HG02840 (cell line): ENCODE measurements around the gene CPA4.

Experiments used
- ATAC-seq: cut with Tn5 transposase; IDR thresholded peaks from one replicate; pipeline ENCODE4 v1.9.1; 2021; ENCODE audit warnings: mild to moderate bottlenecking, moderate library complexity, moderate number of reproducible peaks; ENCODE audit not compliant: unreplicated experiment, low FRiP score

CPA4 gene

DNA sequence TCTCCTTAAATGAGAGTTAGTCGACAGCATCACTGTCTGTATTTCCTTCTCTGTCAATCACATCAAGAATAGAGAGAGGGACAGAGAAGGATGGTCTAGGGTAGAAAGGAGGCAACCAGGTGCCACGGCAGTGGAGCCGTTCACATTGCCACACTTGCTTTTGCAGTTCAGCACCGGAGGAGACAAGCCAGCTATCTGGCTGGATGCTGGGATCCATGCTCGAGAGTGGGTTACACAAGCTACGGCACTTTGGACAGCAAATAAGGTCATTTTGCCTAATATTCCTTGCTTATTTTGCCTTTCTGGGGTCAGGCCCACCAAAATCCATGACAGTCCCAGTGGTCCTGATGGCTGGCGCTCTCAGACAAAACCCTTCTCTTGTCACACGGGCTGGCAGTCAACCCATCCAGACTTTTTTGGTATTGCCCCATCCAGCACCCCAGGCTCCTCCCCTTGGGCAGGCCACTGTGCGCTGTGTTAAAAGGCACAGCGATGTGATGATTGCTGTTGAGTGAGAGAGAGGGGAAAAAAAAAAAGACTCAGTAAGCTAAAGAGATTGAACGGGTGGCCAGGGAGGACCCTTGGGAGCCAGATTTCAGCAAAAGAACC lies 17.9 kb upstream of the CPA4 start:
- no peak for ATAC-seq

DNA sequence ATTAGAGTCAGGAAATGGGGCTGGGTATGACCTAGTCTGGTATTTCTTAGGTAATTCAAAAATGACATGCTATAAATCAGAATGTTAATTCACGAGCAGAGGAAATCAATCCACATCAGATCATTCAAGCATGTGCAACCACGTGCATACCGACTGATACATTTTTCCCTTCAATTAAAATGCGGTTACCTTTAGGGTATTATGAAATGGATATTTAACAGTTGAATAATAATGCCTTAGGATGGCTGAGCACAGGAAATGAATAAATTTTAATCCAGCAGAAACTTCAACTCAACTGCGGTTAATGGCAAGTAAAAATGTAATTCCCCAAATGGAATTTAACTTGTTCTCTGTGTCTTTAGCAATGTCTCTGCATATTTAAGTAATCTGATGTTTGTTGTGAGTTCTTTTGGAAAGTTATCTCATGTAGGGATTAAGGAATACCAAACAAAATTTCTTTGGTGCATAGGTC lies 17.1 kb upstream of the CPA4 start:
- ATAC-seq = no peak

DNA sequence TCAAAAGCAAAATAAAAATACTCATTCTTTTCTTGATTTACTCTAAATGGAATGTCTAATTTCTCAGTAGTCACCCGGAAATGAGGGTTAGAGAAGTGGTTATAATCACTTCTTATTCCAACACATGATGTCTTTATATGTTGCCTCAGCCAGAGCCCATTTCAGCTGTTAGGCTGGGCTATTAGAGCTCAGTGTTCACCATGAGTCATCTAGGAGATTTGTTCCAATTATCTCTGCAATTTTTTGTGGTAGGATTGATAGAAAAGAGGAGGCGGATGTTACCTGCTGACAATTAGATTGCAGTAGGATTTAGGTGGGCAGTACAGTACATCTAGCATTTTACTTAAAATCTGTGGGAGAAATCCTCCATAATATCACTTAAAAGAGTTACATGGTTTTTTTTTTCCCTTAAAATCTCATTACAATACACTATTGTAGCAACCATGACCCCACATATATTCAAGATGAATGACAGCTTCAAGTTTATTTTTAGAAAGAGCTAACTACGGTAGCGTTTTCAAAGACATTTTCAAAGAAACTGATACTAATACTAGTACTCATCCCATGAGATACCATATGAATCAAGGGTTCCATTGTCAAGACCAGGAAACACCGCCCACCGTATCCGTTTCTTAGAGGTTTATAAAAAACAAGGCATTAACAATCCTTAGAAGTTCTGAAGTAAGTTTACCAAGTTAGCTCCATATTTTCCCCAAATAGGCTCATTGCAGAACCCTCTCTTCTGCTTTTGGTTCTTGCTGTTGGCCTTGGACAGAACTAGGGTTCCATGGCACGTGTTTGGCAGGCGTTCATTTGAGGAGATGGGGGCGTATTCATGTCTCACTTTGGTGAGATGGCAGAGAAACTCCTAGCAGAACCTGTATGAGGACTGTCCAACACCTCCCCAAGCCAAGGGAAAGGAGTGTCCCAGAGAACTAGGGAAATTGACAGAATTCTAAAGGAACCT lies 15.9 kb upstream of the CPA4 start:
- no peak for ATAC-seq

DNA sequence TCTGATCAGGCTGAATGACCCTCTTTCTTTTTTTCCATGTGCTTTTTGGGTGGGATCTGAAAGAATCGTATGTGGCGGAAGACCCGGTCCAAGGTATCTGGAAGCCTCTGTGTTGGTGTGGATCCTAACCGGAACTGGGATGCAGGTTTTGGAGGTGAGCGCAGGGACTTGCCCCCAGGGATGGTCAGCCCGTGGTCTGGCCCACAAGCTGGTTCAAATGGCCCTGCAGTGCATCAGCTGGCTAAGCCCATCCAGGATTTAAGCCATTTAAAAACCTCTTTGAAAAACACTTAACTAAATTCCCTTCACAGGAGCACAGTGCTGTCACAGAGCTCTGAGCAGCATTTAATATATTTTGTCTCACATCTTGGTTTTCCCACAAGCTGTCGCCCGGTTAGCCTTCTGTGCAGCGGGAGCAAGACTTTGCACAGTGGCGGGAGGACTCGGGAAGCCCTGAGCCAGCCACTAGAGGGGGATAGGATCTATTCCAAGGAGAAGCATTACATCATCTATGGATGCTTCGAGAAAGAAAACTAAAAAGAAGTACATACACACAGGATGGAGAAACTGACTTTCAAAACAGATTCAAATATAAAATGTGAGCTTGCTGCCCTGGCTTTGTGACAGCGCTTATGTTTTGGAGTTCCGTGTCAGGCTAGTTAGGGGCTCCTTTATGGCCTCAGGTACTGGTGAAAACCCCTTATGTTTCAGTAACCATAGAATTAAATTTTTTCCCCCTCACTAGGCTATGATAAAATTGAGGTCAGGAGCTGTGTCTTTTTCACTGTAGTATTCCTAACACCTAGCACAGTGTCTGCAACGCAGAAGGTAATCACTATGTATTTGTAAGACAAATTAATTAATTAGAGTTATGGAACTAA lies 15.0 kb upstream of the CPA4 start:
- no peak for ATAC-seq

DNA sequence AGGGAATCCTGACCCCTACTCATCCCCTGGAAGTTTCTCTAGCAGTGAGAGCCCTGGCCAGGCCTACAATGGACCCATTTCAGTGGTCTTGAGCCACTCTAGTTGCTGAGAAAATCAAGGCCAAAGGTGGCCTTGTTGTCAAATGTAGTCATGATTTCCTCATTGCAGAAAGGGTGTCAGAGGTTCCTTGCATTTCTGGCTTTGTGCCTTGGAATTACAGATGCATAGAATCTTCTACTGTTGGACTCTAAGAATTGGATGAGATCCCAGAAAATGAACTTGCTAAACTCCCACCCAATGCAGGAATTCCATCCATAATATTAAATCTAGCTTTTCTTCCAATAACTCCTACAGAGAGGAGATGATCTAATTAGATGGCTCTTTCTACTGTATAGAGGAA lies 14.1 kb upstream of the CPA4 start:
- no peak for ATAC-seq

DNA sequence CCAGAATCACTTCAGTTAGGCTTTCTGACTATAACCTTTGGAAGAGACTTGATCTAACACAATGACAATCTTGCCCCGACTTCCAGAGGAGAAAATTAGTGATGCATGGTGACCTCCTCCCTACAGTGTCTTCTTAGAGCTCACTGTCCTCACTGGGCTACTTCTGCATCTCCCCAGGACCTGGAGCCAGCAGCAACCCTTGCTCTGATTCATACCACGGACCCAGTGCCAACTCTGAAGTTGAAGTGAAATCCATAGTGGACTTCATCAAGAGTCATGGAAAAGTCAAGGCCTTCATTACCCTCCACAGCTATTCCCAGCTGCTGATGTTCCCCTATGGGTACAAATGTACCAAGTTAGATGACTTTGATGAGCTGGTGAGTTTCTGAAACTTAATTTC lies 13.7 kb upstream of the CPA4 start:
- ATAC-seq = no peak

DNA sequence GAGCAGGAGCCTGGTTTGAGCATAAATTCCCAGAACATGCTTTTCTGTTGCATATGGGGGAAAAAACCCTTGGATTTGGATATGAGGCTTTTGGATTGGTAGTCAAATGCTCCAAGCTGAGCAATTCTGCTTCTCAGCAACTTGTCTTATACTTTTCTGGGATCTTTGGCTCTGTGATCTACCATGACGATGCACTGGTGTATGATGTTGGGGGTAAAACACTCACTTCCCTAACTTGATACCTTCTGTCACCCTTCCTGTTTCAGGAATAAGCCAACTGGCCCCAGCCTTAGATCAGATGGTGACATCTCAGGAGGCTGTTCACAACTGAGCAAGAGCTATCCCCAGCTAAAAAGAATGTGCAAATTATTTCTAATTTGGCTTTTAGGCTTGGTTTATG lies 13.1 kb upstream of the CPA4 start:
- no peak for ATAC-seq

DNA sequence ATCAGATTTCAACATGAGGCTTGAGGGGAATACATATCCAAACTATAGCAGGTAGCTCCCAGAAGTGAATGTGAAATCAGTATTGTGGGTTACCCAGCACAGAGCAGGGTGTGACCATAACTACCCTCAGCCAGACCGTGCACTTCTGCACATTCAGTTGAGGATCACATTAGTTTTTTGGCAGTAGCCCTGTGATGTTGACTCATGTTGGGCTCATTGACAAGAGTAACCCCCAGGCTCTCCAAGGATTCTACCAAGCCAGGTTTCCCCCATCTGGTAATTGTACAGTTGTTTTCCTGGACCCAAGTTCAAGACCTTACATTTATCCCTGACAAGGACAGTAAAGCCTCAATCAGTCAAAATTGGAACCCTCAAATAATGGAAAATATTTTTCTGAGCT lies 11.7 kb upstream of the CPA4 start:
- no peak for ATAC-seq

DNA sequence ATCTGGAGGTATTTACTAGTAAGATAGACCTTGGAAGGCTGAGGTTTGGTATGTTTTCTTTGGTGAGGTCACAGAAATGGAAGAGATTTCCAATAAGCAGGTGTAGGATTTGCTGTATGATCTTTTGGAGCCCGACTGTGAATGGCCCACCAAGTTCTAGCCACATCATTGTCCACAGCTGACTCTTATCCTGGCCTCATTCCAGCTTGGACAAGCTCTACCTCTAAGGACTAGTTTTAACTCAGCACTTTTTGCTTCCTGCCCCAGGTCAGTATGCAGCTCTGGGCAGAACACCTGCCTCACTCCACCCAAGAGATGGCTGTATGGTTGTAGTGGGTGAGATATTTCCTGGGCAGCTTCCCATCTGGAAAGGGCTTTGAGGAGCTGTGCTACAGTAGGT lies 6.1 kb upstream of the CPA4 start:
- ATAC-seq = no peak

DNA sequence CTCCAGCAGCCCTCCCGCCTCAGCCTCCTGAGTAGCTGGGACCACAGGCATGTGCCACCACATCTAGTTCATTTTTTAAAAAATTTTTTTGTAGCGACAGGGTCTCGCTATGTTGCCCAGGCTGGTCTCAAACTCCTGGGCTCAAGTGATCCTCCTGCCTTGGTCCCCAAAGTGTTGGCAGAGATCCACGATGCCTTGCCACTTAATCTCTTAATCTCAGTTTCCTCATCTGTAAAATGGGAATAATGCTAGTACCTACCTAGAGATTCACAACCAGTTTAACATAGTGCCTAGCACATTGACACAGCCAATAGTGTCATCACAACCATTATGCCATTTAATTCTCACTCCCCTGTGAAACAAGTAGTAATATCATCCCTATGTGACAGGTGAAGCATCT lies 4.8 kb upstream of the CPA4 start:
- no peak for ATAC-seq

DNA sequence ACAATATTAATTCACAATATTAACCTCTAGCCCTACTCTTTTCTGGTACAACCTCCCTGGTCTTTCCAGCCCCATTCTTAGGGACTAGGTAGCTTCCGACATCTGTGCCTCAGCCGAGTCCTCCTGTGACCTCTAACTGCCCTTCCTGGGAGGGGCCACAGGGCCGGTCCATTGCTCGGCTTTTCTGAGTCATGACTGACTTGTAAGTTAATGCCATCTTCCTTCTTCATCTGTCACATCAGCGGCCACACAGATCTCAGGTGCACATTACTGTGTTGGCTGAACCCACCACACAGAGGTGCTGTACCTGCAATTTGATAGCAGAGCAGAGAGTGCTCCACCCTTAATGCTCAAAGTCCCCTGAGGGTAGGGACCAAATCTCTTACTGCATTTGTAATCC lies 4.1 kb upstream of the CPA4 start:
- no peak for ATAC-seq

DNA sequence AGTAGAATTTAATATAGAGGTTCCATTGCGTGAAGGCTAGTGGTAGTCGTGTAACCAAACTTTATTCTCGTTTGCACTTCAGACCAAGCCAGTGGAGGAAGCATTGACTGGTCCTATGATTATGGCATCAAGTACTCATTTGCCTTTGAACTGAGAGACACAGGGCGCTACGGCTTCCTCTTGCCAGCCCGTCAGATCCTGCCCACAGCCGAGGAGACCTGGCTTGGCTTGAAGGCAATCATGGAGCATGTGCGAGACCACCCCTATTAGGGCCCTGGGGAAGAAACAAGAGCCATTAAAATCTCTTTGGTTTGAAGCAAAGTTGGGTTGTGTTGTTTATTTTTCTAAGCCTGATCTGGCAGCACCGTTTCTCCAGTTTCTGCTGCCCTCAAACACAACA lies 3.5 kb upstream of the CPA4 start:
- ATAC-seq = no peak

DNA sequence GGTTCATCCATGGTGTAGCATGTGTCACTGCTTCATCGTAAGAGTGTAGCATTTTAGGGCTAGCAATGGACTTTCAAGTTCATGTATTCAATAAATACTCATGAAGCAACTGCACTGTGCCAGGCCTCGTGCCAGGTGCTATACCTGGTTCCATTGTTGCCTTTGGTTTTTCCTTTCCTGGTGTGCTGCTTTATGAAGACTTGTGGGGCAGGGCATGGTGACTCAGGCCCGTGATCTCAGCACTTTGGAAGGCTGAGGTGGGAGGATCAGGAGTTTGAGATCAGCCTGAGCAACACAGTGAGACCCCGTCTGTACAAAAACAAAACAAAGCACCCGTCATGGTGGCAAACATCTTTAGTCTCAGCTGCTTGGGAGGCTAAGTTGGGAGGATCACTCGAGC lies 2.2 kb upstream of the CPA4 start:
- ATAC-seq = no peak

DNA sequence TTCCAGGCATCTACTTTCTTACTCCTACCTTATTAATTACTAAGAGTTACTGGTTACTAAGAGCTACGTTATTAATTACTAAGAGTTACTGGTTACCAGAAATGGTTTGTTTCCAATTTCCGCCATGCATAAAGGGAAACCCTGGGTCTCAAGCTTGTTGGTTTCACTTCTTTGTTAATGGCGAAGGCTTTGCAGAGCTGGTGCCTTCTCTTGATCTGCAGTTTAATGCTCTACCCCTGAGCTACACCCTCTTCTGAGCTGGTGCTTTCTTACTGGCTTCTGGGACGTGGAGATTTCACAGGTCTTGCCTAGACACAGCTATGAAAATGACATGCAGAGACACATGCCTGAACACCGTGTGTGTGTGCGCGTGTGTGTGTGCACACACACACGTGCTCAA lies 560 bp downstream of the CPA4 start:
- no peak for ATAC-seq

DNA sequence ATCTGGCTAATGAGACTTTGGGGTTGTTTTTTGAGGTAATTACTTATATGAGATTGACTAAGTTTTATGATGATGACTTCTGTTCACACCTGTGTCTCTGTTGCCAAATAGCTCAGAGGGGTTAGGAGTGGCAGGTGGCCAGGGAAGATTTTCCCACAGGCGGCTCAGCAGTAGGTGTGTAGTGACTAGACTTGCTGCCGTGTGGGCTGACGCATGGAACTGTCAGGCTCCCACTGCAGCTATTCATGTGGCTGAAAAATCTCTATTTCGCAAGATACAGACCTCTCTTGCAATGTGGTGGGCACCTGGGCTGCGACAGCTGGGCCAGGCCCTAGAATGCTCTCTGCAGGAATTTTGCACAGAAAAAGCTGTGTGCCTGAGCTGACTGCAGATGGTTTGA lies 1.4 kb downstream of the CPA4 start:
- no peak for ATAC-seq

DNA sequence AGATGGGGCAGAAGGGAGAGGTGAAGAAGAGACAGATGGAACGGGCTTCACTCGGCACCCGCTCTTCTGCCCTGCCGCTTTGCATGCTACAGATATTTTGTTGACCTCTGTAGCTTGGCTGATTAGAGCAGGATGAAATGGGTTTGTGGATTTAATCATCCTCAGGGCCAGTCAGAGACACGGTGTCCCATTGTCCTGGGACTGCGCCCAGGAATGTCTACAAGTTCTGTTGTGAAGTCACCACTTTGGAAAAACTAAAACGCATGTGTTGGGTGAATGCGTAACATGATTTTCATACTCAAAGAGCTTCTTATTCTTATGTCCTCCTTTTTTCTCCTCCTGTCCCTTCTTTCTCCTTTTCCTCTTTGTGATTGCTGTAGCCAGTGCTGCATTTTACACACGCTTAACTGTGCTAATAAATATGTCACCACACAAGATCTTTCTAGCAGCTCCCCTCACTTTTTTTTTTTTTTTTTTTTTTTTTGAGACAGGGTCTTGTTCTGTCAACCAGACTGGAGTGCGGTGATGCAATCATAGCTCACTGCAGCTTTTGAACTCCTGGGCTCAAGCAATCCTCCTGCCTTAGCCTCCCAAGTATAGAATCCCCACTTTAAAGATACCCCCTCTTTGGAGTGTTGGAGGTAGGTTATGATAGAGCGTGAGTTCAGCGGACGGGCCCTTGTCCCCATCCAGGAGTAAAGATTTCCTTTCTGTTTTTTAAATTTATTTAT lies 3.4 kb downstream of the CPA4 start:
- ATAC-seq = no peak

DNA sequence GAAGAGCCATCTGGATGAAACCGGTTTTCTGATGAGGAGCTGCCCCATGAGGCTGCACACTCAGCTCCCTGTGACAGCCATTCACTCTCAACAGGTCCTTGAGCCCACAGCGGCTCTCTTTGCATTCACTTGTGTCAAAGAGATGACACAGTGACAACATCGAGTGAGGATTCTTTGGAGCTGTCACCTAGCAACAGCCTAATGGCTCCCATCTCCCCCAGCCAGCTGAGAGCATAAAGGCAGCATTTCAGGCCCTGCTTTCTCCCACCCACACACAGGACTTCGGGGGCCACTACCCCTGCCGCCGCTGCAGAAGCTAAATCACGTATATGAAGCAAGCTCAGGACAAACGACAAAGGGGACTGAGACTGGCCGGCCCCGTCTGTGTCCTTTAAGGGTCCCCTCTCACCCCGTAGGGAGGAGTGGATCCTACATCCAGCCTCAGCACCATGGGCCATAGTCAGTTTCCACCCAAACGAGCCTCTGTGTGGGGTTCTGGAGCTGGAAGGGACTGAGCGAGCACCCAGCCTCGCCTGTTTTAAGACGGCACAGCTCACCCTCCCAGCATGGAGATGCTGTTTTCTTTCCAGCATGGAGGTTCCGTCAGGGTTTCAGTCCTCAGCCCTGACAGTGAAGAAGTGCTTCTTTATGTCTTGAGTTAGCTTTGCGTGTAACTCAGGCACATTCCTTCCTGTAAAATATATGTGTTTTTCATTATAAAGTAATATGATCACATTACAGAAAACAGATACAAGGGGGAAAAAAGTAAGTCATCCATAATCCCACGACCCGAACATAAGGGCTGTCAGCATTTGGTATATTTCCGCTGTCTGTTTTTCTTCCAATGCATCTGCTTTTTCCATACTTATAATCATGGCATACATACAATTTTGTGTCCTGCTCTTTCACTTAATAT lies 4.9 kb downstream of the CPA4 start:
- ATAC-seq = no peak

DNA sequence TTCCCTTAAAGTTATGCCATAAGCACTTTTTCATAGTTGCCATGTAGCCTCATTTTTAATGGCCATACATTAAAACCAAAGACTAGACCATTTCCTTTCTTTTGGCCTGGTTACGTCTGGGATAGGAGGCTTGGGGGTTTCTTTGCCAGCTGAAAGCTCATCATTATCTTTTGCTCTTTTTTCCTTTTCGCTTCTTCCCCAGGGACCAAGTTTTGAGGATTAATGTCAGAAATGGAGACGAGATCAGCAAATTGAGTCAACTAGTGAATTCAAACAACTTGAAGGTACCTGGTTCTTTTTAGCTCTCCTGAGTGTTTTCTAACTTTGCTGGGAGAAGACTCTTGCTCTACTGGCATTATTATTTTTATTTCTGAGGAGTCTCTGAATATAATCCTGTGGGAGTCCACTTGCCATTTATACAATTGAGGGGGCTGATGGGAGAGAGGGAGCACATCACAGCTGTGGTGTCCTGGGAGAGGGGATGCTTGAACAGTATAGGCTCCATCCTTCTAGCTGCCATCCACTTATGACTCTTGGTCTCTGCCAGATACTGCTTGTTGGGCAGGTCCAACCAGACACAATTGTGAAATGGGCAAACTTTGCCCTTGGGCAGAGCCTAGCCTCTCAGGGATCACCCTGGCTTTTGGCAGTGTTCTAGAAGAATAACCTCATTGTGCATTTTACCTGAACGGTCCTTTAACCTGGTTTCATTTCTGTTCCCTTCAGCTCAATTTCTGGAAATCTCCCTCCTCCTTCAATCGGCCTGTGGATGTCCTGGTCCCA lies 5.8 kb downstream of the CPA4 start:
- ATAC-seq = no peak

DNA sequence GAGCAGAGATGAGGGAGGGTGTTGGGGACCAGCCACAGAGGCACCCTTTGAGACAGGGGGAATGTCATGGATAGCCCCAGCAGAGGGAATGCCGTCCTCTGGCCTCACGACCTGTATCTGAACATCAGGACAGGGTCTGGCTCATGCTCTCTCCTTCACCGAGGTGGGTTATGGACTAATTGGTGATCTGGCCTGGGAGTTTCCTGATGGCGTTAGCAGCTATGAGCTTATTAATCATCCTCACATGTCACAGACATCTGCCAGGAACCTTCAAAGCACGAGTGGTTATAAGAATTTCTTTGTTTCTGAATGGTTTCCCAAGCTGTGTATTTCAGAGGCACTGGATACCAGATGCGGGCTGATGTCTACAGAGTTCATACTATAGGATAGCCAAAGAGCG lies 6.9 kb downstream of the CPA4 start:
- ATAC-seq = no peak
